Measurements from ENCODE around the gene MYT1. TPM values are rescaled to one million over a fixed set of nuclear protein-coding genes. Genes with fewer than 3 reads are reported as not detected.

MYT1 gene
- total RNA-seq, 1 donor, result 0.27 TPM

DNA sequence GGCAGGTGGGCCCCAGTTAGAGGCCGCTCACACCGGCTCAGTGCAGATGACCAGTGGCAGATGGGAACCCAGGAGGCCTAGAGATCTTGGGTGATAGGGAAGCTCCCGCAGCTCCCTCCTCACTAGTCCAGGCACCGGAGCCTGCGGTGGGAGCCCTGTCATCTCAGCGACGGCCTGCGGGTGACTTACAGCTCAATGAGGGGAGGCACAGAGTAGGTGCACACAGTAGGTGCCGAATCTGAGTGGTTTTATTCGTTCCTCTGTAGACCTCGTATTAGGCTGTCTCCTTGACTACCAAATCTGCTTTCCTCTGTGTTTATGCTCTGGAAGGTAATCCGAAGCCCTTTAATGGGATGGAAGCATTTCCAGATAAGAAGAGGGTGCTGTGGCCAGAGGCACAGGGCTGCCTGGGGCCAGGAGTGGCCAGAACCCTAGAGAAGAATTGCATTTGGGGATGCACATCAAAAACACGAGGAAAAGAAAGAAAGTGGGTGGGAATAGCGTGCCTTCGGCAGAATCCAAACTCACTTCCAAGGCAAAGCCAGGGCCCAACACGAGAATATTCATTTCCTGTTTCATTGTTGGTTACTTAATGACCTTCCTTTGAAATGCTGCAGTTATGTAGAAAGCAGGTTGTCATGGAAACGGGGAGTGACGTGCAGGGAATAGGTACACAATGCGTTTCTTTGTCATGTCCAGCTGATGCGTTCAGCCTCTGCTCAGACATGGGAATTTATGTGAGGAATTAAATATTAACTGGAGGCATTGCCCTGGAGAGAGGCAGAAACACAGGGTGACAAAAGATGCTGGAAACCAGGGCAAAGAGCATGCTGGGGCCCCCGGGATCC lies 24.7 kb downstream of the MYT1 start:
- DNase-seq (ENCODE audit: low read depth in 2 of 3, low spot score in 2 of 3), result no peak

DNA sequence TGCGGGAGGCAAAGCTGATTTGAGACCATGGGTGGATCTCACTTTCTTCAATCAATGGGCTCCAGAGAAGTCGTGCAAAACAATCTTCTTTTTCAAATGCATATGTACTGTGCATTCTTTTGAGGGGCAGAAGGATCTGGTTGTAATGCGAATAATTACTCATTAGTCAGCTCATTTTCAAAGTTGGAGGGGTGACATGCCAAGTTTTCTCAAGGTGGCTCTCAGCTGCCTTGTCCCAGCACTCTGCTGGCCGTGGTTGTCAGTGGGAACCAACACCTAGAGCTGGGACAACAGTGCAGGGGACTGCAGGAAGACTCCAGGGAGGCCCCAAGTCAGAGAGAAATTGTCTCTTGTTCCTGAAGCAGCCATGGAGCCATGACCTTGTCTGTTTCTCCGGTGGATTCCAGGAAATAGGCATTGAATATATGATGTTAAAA lies 25.3 kb downstream of the MYT1 start:
- no peak for DNase-seq (ENCODE audit: low read depth in 2 of 3, low spot score in 2 of 3)

DNA sequence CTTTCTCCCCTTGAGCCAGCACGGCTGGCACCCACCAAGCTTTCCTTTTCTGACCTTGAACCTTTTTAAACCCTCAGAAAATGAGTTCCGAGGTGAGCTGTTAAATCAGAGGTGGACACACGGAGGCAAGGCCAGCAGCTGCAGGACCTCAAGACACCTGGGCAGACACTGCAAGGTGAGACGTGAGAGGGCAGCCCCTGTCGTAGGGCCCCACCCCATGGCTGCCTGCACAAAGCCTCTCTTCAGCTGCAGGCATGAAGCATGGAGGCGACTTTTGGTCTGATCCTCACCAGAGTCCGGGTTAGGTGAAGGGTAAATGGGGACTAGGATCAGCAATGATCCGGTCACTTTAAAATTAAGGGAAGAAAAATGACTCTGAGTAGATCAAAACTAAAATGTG lies 25.7 kb downstream of the MYT1 start:
- no peak for DNase-seq (ENCODE audit: low read depth in 2 of 3, low spot score in 2 of 3)

DNA sequence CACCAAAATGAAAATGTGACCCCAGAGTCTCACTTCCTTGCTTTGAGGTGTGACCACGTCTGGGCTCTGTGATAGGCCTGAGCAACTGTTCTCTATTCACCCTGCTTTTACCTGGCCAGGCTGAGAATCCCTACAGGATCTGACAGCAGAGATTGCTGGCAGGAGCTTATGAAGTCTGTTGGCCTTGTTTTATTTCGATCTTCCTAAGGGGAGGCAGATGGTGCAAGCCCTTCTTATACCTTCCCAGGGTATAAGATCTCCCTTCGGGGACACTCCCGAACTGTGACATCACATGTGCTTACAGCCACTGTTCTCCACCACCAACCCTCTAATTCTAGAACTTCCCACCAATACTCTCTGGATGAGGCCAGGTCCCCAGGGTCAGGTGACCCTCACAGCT lies 26.8 kb downstream of the MYT1 start:
- no peak for DNase-seq (ENCODE audit: low read depth in 2 of 3, low spot score in 2 of 3)

DNA sequence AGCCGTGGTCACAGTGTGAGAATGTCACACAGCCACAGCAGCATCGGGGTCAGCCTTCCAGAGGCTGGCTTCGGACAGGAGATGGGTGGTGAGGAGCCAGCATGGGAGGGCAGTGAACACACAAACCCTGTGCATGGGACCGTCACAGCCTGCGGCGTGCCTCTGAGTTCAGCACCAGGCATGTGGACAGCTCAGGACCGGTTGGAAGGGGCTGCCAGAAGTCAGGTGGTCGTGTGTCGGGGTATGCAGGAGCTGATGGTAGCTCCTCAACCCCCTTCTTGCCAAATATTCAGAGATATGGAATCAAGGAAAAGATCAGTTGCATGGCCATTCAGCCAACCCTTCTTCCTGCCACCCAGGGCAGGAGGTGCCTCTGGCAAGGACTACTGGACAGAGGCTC lies 28.2 kb downstream of the MYT1 start:
- DNase-seq (ENCODE audit: low read depth in 2 of 3, low spot score in 2 of 3), result no peak

DNA sequence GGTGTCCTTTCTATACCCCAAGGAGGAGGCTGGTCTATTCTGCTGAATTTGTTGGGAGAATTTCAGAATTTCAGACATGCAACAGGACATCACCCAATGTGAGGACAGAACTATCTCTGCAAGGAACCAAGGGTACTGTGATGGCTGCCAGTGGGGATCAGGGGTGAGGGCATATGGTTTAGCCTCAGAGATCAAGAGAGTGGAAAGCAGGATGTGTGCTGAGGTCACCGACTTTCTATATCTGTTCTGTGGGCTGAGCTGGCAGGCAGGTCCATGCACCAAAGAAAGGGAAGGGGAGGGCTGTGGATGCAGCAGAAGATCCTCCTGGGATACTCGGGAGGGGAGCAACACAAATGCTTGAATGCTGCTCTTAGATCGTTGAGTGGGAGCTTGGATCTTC lies 28.8 kb downstream of the MYT1 start:
- DNase-seq (ENCODE audit: low read depth in 2 of 3, low spot score in 2 of 3), result no peak

DNA sequence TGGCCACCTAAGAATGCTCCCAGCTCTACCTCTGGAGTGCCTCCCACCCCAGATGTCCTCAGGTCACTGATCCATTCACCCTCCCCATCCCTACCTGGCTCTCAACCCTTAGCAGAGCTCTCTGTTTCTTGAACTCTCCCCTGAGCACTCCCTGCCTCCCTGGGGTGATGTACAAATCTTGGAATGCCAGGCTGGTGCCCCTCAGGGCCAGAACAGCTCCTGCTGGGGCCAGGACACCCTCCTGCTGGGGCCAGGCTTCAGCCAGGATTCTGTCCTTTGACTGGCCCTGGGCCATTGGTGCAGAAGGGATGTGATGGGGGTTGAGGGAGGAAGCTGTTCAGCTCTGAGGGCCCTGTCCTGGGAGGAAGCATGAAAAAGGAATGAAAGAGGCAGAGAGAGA lies 30.0 kb downstream of the MYT1 start:
- no peak for DNase-seq (ENCODE audit: low read depth in 2 of 3, low spot score in 2 of 3)

DNA sequence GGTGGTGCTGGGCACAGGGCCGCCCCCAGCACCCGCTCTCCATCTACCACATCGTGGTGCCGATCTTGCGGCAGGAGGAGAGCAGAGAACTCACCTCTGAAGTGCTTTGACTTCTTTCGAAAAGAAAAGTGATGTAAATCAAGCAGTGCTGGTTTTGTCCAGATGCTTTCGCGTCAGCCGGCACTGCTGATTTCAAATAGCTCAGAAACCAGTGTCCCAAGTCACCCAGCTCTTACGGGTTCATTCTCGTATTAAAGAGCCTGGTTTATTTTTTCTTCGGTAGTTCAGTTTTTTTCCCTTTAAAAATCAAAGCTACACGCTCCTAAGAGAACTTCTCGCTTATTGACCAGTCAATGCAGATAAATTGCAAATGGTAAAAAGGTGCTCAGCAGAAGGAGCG lies 32.1 kb downstream of the MYT1 start:
- DNase-seq (ENCODE audit: low read depth in 2 of 3, low spot score in 2 of 3), result no peak

DNA sequence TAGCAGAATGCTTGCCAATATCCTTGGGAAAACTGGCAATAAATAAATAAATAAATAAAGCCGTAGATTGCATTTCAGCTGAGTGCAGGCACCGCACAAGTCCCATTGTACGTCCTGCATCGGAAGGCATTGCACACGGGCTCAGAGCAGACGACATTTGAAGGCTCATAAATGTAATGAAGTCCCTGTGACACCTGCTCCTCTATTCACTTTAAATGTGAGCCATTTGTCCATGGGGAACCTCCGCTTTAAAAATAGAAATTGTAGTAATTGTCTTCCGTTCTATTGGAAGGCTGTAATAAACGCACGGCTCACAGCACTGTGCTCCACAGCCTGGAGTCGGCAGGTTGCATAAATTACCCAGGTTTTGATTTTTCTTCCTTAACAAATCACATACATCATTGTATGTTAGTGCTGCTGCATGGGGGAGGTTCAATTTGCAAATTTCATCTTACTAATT lies 32.6 kb downstream of the MYT1 start:
- no peak for DNase-seq (ENCODE audit: low read depth in 2 of 3, low spot score in 2 of 3)

DNA sequence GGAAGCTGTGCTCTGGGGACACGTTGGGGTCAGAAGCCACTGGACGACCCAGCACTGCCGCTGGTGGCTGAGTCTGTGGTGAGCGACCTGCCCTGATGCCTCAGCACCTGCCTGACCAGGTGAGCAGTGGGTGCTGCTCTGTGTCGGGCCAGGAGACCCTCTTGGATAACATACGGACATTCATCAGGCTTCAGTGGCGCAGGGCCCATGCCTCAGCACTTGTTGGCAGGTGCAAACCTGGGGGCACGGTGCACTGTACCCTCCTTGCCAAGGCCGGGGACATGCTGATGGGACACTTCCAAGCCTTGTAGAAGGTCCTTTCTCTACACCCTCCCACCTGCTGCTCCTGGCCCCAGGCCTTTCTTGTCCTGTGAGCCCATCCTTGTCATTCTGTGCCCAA lies 34.1 kb downstream of the MYT1 start:
- no peak for DNase-seq (ENCODE audit: low read depth in 2 of 3, low spot score in 2 of 3)

DNA sequence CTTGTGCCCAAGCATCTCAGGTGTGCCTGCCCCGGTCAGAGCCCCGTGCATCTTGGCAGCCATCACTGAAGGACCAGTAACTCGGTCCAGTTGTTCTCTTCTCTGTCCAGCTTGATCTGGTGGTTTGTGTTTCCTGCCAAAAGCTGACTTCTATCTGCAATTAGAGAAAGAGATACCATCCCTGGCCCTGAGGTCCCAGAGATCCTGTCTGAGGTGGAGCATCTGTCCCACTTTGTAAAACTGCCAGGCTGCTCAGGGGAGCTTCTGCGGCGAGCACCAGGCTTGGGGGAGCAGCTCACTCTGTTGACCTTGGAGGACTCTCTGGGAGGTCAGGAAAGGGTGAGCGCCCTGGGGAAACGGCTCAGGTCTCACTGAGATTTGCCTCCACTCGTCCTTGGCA lies 35.1 kb downstream of the MYT1 start:
- DNase-seq (ENCODE audit: low read depth in 2 of 3, low spot score in 2 of 3), result no peak

DNA sequence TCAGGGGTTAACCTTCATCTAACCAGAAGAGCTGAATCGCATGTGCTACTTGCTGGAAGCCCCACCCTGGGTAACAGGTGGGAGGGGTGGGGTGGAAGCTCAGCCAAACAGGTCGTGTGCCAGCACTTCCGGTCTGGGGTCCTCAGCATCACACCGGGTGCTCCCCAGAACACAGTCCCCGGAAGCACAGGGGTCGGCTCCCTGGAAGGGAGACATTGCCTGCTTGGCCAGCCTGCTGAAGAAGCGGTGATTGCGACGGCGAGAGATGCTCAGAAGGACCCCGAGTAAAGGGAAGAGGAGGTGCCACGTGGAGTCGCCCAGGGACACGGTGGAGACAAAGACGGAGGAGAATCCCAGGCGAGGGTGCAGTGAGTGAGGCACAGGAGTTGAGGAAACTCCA lies 36.5 kb downstream of the MYT1 start:
- DNase-seq (ENCODE audit: low read depth in 2 of 3, low spot score in 2 of 3), result no peak

DNA sequence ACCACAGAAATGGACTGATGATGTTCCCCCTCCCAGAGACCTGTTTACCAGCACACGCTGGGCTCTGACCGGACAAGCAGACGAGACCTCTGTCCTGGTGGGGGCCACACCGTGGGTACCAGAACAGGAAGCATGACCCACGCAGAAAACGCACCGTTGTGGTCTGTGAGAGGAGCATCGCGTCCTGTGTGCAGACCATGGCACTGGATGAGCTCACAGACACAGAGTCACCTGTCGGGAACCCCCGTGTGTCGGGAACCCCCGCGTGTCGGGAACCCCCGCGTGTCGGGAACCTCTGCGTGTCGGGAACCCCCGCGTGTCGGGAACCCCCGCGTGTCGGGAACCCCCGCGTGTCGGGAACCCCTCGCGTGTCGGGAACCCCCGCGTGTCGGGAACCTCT lies 37.4 kb downstream of the MYT1 start:
- DNase-seq (ENCODE audit: low read depth in 2 of 3, low spot score in 2 of 3), result no peak

DNA sequence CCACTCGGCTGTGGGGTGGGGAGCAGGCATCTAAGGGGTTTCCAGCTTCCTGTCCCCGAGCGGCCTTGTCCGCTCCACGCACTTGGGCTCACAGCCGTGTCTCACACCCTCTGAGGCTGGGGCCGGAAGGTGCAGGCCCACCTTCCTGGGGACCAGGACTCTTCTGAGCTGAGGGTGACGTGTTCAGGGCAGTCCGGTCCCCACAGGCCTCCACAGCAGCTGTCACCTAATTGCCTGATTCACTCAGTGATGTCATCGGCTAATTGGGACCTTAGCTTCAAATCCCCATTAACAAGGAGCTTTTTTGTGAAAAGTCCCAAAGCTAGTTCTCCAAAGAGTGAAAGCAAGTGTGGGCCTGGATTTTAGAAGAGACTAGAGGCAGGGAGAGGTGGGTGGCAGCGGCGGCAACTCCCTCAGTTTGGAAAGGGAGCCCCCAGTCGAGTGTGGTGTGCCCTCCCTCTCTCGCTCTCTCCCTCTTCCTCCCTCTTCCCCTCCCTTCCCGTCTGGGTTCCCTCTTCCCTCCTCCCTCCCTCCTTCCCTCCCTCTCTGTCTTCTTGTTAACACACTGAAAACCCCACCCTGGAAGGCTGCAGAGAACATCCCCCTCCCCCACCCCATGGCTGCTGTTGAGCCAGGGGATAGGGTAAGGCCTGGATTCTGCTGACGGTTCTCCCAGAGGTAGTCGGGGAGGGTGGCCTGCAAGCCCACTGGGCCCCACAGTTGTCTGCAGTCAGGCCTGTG lies 39.0 kb downstream of the MYT1 start:
- DNase-seq (ENCODE audit: low read depth in 2 of 3, low spot score in 2 of 3), result no peak

DNA sequence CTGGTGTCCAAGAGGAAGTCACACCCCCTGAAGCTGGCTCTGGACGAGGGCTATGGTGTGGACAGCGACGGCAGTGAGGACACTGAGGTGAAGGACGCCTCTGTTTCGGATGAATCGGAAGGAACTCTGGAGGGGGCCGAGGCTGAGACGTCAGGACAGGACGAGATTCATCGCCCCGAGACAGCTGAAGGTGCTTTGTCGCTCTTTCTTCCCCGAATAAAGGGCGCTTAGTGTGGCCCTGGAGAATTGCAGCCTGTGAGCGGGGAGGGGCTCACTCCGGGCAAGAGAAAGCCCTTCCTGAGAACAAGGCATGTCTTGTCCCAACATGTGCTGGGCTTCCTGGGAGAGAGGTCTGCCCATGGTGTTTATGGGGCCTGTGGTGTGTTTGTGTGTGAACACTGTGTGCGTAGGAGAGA lies 41.4 kb downstream of the MYT1 start:
- no peak for DNase-seq (ENCODE audit: low read depth in 2 of 3, low spot score in 2 of 3)

DNA sequence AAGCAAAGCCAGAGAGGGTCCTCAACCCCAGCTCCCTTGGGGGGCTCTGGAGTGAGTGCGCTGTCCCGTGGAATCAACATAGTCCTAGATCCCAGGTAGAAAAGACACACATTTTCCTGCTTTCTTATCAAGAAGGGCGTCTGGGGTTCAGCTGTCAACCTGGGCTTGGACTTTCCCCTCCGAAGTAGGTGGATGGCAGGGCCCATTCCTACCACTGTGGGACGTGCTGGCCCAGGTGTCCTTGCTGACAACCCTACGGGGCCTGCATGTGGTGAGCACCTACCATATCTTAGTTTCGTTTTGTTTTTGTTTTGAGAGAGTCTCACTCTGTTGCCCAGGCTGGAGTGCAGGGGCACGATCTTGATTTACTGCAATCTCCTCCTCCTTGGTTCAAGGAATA lies 42.4 kb downstream of the MYT1 start:
- no peak for DNase-seq (ENCODE audit: low read depth in 2 of 3, low spot score in 2 of 3)

DNA sequence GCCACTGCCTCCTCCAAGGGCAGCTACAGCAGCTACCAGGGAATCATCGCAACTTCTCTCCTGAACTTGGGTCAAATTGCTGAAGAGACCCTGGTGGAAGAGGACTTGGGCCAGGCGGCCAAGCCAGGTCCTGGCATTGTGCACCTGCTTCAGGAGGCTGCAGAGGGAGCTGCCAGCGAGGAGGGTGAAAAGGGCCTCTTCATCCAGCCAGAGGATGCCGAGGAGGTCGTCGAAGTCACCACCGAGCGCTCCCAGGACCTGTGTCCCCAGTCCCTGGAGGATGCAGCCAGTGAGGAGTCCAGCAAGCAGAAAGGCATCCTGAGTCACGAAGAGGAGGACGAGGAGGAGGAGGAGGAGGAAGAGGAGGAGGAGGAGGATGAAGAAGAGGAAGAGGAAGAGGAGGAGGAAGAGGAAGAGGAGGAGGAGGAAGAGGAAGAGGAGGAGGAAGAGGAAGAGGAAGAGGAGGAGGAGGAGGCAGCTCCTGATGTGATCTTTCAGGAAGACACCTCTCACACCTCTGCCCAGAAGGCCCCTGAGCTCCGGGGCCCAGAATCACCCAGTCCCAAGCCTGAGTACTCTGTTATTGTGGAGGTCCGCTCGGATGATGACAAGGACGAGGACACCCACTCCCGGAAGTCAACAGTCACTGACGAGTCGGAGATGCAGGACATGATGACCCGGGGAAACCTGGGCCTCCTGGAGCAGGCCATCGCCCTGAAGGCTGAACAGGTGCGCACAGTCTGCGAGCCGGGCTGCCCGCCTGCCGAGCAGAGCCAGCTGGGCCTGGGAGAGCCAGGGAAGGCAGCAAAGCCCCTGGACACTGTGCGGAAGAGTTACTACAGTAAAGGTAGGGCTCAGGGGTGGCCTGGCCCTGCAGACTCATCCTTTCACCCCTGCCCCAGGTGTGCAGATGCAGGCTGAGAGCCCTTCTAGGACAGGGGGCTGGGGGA lies 43.7 kb downstream of the MYT1 start:
- no peak for DNase-seq (ENCODE audit: low read depth in 2 of 3, low spot score in 2 of 3)

DNA sequence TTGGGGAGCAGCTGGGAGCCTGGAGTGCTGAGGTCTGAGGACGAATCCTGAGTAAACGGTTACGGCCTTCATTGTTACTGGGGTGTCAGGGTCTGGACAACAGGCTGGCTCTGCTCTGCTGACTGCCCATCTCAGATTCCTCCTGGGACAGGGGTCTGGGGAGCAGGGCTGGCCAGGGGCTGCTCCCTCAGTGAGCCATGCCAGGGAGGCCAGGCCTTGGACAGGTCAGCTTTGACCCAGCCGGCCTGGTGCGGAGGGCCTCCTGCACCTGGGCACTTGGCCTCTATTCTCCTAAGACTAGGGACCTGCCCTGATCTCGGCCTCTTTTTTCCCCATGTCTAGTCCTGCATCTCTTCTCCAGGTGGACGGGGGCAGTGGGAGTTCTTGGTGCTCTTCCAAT lies 44.9 kb downstream of the MYT1 start:
- no peak for DNase-seq (ENCODE audit: low read depth in 2 of 3, low spot score in 2 of 3)

DNA sequence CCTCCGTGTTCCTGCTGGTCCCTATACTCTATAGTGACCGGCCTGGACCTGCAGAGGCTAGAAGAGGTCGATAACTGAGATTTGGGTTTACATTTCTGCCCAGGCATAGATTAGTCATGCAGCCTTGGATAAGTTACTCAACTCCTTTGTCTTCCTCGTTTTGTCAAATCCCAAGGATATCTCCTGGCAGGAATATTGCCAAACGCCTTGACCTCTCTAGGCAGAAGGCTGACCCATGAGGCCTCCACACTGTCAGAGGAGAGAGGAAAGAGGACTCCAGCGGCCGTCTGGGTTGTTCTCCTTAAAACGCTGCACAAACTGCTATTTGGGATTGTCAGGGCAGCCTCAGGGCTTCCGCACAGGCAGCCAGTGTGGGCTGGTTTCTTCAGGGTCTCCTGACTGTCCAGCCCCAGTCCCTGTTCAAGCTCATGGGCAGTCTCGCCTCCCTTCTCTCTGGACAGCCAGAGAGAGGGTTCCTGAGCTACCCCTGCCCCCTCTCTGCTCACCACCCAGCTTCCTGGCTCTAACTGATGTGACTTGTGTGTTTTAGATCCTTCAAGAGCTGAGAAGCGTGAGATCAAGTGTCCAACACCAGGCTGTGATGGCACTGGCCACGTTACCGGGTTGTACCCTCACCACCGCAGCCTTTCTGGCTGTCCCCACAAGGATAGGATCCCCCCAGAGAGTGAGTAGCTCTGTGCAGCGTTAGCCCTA lies 46.6 kb downstream of the MYT1 start:
- no peak for DNase-seq (ENCODE audit: low read depth in 2 of 3, low spot score in 2 of 3)

DNA sequence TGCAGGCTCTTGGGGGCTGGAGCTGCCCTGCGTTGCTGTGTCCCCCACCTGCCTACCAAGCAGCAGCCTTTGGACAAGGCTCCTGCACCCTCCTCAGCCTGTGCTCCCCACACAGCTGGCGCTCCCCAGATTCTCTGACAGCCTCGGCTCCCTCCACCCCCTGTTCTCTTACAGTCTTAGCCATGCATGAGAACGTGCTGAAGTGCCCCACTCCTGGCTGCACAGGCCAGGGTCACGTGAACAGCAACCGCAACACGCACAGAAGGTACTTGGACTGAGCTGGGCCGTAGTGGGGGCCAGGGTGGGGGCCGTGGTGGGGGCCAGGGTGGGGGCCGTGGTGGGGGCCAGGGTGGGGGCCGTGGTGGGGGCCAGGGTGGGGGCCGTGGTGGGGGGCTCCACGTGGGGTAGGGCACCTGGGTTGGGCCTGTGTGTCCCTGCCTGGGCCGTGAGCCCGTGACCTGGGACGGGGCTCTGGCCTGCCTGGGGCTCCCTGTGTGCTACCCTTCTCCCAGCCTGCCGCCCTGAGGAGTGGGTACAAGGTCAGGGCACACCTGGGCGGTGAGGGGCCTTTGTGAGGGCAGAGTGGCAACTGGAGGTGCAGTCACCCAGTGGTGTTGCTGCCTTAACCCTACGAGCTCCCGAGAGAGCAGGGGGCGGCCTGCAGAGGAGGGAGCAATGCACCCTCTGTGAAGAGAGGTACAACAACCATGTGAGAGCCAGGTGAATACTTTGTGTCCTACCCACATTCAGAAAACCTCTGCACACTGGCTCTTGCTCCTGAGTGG lies 47.8 kb downstream of the MYT1 start:
- DNase-seq (ENCODE audit: low read depth in 2 of 3, low spot score in 2 of 3), result no peak

Measured in hematopoietic multipotent progenitor cell (in vitro differentiated cells).